MM.1S (cell line): Measurements from ENCODE around the gene ANKZF1.

ENCODE experiments used
- DNase-seq: peaks from one replicate; pipeline ENCODE4 v3.0.0-alpha.2; 2015
- H2AFZ ChIP-seq: fragments of 300-600 bp; sonication (generic); 2 replicates; pipeline ENCODE4 v1.6.0; 2016; ENCODE audit warnings: antibody characterized with exemption, low read length
- H3F3A ChIP-seq: fragments of 300-600 bp; sonication (generic); 2 replicates; pipeline ENCODE4 v1.6.1; 2016; ENCODE audit warnings: mild to moderate bottlenecking, antibody characterized with exemption, low read length, moderate library complexity, mixed read lengths; ENCODE audit not compliant: insufficient read depth
- H3K27ac ChIP-seq: fragments of 300-600 bp; sonication (generic); 2 replicates; pipeline ENCODE4 v1.5.1; 2016; ENCODE audit warnings: mild to moderate bottlenecking, low read length
- H3K27me3 ChIP-seq: fragments of 300-600 bp; sonication (generic); replicated peaks from 2 replicates; pipeline ENCODE4 v1.6.0; 2016; ENCODE audit warnings: low read length; ENCODE audit not compliant: insufficient read depth
- H3K36me3 ChIP-seq: fragments of 300-600 bp; sonication (generic); replicated peaks from 2 replicates; pipeline ENCODE4 v1.6.1; 2016; ENCODE audit warnings: mild to moderate bottlenecking, low read length, mixed read lengths; ENCODE audit not compliant: insufficient read depth
- H3K4me1 ChIP-seq: fragments of 300-600 bp; sonication (generic); 2 replicates; pipeline ENCODE4 v1.6.1; 2016; ENCODE audit warnings: low read length, mixed read lengths
- H3K4me2 ChIP-seq: fragments of 300-600 bp; sonication (generic); 2 replicates; pipeline ENCODE4 v1.6.0; 2016; ENCODE audit warnings: low read depth, low read length
- H3K4me3 ChIP-seq: fragments of 300-600 bp; sonication (generic); 2 replicates; pipeline ENCODE4 v1.5.1; 2016; ENCODE audit warnings: low read length, mixed read lengths
- H3K79me2 ChIP-seq: fragments of 300-600 bp; sonication (generic); 2 replicates; pipeline ENCODE4 v1.6.1; 2016; ENCODE audit warnings: mixed run types, low read length, mixed read lengths
- H3K9ac ChIP-seq: fragments of 300-600 bp; sonication (generic); 2 replicates; pipeline ENCODE4 v1.6.1; 2016; ENCODE audit warnings: low read length, mixed read lengths
- H3K9me2 ChIP-seq: fragments of 300-600 bp; sonication (generic); replicated peaks from 2 replicates; pipeline ENCODE4 v1.6.1; 2016; ENCODE audit warnings: mild to moderate bottlenecking, low read length, mixed read lengths; ENCODE audit not compliant: insufficient read depth
- H3K9me3 ChIP-seq: fragments of 300-600 bp; sonication (generic); replicated peaks from 2 replicates; pipeline ENCODE4 v1.6.1; 2016; ENCODE audit warnings: mild to moderate bottlenecking, low read length, mixed read lengths; ENCODE audit not compliant: insufficient read depth
- H4K20me1 ChIP-seq: fragments of 300-600 bp; sonication (generic); 2 replicates; pipeline ENCODE4 v1.6.1; 2016; ENCODE audit warnings: mild to moderate bottlenecking, low read length, moderate library complexity, mixed read lengths; ENCODE audit not compliant: insufficient read depth
- EZH2 ChIP-seq: fragments of 300-600 bp; sonication (generic); optimal IDR thresholded peaks from 2 replicates; pipeline ENCODE3; 2017; ENCODE audit warnings: low read depth, mild to moderate bottlenecking, antibody characterized with exemption, low read length, mixed read lengths
- EZH2phosphoT487 ChIP-seq: fragments of 300-600 bp; sonication (generic); IDR thresholded peaks from 2 replicates; pipeline ENCODE4 v1.6.1; 2018; ENCODE audit warnings: antibody characterized with exemption, low read length
- TF ChIP-seq, protein P1 (sequence below): fragments of 300-600 bp; sonication (generic); IDR thresholded peaks from 2 replicates; pipeline ENCODE4 v1.5.1; 2016; ENCODE audit warnings: antibody characterized with exemption, low read length, mixed read lengths

ANKZF1 gene

DNA sequence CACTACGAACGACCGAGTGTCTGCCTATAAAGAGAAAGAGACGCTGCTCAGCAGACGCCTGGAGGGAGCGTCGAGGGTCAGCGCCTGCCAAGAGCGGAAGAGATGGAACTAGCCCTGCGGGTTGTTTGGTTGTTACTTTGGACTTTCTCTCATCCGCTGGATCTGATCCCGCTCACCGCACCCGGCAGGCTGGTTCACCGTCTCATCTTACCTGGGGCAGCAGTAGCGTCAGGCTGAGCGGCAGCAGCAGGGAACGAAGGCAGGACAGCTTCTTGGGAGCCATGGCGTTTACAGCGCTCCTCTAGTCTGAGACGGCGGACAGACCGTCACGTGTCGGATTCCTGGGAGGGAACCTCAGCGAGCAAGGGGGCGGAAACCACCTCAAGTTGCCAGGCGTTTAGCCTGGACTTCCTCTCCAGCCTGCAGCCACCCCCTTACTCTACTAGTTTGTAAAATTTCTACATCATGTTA is 13.7 kb downstream of the ANKZF1 start:
- Histone ChIP-seq H3K4me1 (peaks cover 24% of the 10 kb centered on the region), H3K27ac (no peak overlapping the region), H4K20me1 (no peaks in the 10 kb centered on the region), H3K36me3 (no peaks in the 10 kb centered on the region), H3K9me3 (no peaks in the 10 kb centered on the region), H3F3A (peaks cover 10% of the 10 kb centered on the region), H3K27me3 (no peaks in the 10 kb centered on the region), H3K9ac (no peak overlapping the region), H3K4me3 (no peak overlapping the region), H2AFZ (no peak overlapping the region), H3K79me2 (peaks cover 19% of the 10 kb centered on the region), H3K4me2 (no peak overlapping the region), H3K9me2 (no peaks in the 10 kb centered on the region)
- DNase-seq, result no peak
- TF ChIP-seq, protein P1, sequence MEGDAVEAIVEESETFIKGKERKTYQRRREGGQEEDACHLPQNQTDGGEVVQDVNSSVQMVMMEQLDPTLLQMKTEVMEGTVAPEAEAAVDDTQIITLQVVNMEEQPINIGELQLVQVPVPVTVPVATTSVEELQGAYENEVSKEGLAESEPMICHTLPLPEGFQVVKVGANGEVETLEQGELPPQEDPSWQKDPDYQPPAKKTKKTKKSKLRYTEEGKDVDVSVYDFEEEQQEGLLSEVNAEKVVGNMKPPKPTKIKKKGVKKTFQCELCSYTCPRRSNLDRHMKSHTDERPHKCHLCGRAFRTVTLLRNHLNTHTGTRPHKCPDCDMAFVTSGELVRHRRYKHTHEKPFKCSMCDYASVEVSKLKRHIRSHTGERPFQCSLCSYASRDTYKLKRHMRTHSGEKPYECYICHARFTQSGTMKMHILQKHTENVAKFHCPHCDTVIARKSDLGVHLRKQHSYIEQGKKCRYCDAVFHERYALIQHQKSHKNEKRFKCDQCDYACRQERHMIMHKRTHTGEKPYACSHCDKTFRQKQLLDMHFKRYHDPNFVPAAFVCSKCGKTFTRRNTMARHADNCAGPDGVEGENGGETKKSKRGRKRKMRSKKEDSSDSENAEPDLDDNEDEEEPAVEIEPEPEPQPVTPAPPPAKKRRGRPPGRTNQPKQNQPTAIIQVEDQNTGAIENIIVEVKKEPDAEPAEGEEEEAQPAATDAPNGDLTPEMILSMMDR, result no peak
- TF ChIP-seq EZH2phosphoT487 (no peak), EZH2 (no peak)

GRCh38 chr2:219244789-219245147 is 15.2 kb downstream of the ANKZF1 start:
- peak overlapping the region; percentile 94 for H3K4me2 ChIP-seq
- no peaks in the 10 kb centered on the region for H3K9me3 ChIP-seq
- H2AFZ ChIP-seq, result peak overlapping the region; percentile 57
- H3K27me3 ChIP-seq, result no peaks in the 10 kb centered on the region
- no peaks in the 10 kb centered on the region for H3K36me3 ChIP-seq
- TF ChIP-seq EZH2 (no peak), EZH2phosphoT487 (no peak)
- TF ChIP-seq, protein P1, result no peak
- peak overlapping the region; percentile 93 for H3K9ac ChIP-seq
- H3K27ac ChIP-seq, result peak overlapping the region; percentile 62; the same call in 1 of the 2 replicates
- peaks cover 24% of the 10 kb centered on the region for H3F3A ChIP-seq
- H3K4me3 ChIP-seq, result peak overlapping the region; percentile 89
- peaks cover 28% of the 10 kb centered on the region for H3K79me2 ChIP-seq
- DNase-seq, result no peak
- peaks cover 38% of the 10 kb centered on the region for H3K4me1 ChIP-seq
- H4K20me1 ChIP-seq, result no peaks in the 10 kb centered on the region
- no peaks in the 10 kb centered on the region for H3K9me2 ChIP-seq

DNA sequence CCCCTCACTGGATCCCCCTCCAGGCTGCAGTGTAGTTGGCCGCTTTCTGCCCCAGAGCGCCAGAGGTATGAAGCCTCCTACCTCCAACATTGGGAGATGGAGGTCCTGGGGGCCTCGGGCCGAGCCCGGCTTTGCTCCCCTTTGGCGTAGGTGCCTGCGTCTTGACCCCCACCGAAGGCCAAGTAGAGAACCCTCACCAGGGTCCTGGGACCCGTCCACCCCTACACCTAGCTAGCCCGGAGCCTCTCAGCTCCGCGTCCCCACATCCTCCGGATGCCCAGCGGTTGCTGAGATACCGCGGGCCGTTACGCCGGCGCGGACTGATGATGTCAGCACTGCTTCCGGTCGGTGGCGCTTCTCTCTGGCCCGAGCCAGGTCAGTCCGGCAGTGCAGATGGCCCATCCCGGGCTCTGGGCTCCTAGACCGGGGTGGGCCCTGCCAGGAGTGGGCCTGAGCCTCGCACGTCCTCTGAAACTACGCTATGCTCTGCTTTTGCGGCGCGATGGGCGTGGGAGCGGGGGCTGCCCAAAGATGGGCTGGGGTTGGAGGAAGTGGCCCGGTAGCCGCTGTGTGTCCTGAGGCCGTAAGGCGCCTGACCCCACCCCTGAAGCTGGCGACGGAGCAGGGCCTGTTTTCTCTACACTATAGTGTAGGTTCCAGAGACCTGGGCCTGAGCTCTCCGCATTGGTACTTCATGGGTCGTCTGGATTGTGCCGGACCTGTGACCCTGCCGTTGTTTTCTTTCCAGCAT is 15.7 kb downstream of the ANKZF1 start, which contains the start of the genes GLB1L and STK16:
Gene GLB1L, minus strand, starts transcription at position 297 of the 751 bp plus-strand sequence. CDS start 1,871 bp downstream, outside the sequence.
Gene STK16, plus strand, starts transcription at position 332 of the 751 bp plus-strand sequence. CDS start 521 bp downstream, outside the sequence.
- Histone ChIP-seq H3K9ac (peak within 1 kb of the TSS; percentile 93), H3K9me3 (no peaks in the 10 kb centered on the region), H3K79me2 (peaks cover 33% of the 10 kb centered on the region), H3K36me3 (0 out of 2 replicates have a peak, but pooled peaks cover 1% of the 10 kb centered on the region), H3K4me1 (peaks cover 44% of the 10 kb centered on the region), H3K9me2 (no peaks in the 10 kb centered on the region), H3K4me2 (peak within 1 kb of the TSS; percentile 94), H2AFZ (peak within 1 kb of the TSS; percentile 57), H3K27me3 (no peaks in the 10 kb centered on the region), H4K20me1 (no peaks in the 10 kb centered on the region), H3K4me3 (peak within 1 kb of the TSS; percentile 89), H3F3A (peaks cover 29% of the 10 kb centered on the region), H3K27ac (peak within 1 kb of the TSS; percentile 62; the same call in 1 of the 2 replicates)
- DNase-seq, result peak; percentile 95
- no peak for TF ChIP-seq EZH2phosphoT487
- TF ChIP-seq, protein P1, result no peak
- no peak for TF ChIP-seq EZH2
